ENCODE results near the gene SLIT3.

DNA sequence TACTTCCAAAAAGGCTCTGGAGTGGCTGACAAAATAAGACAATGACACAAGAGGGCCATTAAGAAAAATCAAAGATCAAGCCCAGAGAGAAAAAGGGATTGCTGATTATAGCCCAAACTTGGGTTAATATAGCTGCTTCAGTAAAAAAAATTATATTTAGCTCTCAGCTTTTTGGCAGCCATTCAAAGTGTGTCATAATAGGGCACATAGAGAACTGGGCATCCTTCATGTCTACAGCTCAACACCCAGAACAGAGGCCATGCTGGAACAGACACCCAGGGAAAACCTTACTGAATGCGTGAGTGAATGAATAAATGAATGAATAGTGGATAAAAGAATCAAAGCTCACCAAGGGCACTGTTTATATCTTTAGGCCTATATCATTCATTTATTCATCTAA, 110.1 kb downstream of the SLIT3 start:
- TF ChIP-seq CTCF (IDR thresholded peaks at IDR 0.05) (no peak), POLR2A (IDR thresholded peaks at IDR 0.05) (no peak)

Data from Peyer's patch (tissue), 4 donors.